Astrocyte (in vitro differentiated cells and primary cell): ENCODE measurements around the gene CMYA5.

ENCODE experiments used
- CTCF ChIP-seq: IDR thresholded peaks from 2 replicates; pipeline ENCODE4 v1.5.1; 2011; ENCODE audit warnings: low read depth, mild to moderate bottlenecking, inconsistent platforms, low read length, moderate library complexity; ENCODE audit not compliant: insufficient read depth
- EZH2 ChIP-seq: IDR thresholded peaks from 2 replicates; pipeline ENCODE4 v1.6.1; 2012; ENCODE audit warnings: mild to moderate bottlenecking, low read length, inconsistent platforms; ENCODE audit not compliant: insufficient read depth

GRCh38 chr5:79825802-79826201, 136.2 kb downstream of the CMYA5 start:
- TF ChIP-seq CTCF (no peak), EZH2 (no peak)
